ENCODE results near the gene CHORDC1.
"Not testable (repeated sequence)": the region's sequence is repeated elsewhere in the genome, so short reads cannot be mapped to it uniquely, and the experiment has no call there.

The CHORDC1 gene

DNA sequence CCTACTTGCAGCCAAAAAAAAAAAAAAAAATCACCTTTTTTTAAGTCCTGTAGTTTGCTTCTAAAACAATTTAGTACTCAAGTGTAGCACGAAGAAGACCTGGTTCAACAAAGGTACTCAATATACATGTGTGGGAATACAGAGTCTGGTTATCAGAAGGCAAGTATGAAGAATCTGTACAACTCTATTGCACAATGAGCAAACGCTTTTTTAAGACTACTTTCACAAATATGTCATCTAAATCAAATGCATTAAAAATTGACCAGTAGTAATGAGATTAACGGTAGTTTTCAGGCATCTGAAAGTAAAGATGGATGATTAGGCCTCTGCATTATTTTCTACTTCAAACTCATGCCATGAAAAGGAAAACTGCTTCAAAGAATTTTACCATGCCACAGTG lies 9.5 kb downstream of the CHORDC1 start:
- no peak for DNase-seq

GRCh38 chr11:90208857-90209256 lies 14.0 kb downstream of the CHORDC1 start:
- DNase-seq: no peak

GRCh38 chr11:90207992-90208391 lies 14.9 kb downstream of the CHORDC1 start:
- not testable (repeated sequence) for DNase-seq

DNA sequence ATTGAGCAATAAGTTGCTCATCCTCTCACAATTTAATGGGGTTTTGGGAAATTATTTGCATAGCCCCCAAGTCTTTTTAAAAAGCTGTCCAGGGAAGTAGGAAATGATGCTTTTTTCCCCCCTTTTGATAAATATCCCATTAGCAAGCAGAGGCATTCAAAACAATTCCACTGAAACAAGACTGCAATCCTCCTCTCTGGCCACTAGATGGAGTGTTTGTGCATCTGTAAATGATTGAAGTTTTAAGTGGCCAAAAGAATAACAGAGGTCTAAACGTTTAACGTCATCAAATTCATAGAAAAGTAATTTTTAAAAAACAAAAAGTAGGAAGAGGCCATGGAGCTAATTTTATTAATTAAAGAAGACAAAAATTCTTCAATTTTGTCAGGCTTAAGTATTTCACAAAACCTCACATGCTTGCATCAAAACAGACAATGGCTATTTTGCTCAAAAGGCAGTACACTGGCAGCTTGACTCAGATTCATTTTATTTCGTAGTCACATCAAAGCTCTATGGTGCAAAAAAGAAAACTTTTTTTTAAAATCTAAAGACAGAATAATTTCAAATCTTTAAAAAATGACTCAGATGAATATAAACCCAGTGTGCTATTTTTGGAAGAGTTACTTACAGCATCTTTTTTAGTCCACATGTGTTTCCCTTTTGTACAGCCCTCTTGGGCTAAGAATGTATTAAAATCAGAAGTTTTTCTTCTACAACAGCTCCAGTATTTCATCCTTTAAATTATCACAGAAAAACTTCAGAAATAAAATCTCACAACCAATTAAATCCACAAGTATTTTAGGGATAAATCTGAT lies 17.8 kb downstream of the CHORDC1 start:
- DNase-seq: no peak

DNA sequence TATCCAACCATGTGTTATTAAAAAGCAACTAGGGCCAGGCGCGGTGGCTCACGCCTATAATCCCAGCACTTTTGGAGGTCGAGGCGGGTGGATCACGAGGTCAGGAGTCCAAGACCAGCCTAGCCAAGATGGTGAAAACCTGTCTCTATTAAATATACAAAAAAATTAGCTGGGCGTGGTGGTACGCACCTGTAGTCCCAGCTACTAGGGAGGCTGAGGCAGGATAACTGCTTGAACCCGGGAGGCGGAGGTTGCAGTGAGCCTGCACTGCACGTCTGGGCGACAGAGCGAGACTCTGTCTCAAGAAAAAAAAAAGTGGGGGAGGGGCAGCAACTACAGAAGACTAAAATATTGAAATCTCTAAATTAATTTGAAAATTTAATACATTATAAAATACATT lies 18.4 kb downstream of the CHORDC1 start:
- DNase-seq: no peak

- DNase-seq: no peak
These were observed 20.5 kb downstream of the CHORDC1 start for GRCh38 chr11:90202342-90202741.

GRCh38 chr11:90197377-90197776 lies 25.5 kb downstream of the CHORDC1 start:
- no peak for DNase-seq

DNA sequence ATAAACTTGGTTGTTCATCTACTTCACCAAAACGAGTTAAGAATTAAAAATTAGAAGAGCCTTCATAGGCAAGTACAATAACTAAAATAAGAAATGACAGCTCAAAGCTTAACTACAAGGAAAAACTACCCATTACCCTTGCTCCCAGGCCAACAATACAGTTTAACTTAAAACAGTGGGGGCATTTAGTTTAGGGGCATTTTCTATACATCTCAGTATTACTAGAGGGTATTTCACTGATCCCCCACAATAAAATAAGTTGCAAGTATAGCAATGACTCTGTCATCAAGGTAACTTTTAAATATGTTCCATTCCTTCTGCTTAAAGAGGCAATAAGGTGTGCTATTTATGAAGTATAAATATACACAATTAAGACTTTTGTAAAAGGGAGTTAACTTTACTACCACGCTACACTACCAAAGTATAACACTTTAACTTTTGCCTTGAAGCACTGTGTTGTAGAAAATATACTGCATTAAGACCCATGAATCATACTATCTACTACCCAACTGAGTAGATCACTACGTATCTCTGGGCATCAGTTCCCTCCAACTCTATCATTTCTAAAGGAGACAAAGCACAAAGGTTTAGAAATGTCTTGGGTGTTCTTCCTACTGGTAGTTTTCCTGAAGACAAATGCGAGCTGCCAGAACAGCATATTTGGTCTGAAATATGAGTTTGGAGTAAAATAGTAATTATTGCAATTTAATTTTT lies 29.8 kb downstream of the CHORDC1 start:
- DNase-seq: no peak

DNA sequence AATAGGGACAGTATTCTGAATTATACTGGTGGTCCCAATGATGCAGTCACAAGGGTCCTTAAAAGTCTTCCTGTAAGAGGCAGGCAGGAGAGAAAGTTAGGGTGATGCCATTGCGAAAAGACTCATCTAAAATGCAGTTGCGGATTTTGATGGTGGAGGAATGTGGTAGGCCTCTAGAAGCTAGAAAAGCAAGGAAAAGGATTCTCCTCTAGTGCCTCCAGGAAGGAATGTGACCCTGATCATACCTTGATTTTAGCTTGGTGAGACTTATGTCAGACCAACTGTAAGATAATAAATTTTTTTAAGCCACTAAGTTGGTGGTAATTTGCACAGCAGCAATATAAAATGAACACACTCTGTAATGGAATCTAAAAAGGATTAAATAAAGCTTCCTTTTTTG lies 33.8 kb downstream of the CHORDC1 start:
- no peak for DNase-seq

DNA sequence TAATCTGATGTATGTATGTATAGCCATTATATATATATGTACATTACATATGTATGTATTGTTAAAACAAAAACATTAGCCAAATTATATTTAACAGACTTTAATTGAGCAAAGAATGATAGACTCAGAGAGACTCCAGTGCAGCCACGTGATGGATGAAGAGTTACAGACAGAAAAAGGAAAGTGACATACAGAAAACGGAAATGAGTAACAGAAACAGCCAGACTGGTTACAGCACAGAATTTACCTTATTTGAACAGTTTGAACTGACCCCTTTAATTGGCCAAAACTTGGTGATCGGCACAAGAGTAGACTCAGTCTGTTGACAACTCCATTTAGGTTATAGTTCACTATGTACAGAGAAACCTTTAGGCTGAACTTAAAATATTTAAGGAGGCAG lies 35.0 kb downstream of the CHORDC1 start:
- DNase-seq: no peak

DNA sequence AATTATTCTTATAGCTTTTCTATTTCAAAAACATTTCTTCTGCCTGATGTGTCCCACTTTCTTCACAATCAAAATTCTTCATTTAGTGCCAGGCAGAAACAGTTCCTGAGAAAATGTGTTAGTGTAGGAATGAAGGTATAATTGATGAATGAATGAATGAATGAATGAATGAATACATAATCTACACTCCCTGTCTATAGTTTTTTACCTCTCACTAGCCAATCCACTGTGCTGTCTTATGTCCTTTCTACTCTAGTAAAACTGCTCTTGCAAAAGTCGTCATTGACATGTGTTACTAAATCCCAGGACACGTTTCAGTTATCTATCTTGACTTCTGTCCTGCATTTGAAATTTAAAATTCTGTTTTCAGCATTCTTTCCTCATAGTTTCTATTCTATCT lies 42.9 kb downstream of the CHORDC1 start:
- DNase-seq: no peak

DNA sequence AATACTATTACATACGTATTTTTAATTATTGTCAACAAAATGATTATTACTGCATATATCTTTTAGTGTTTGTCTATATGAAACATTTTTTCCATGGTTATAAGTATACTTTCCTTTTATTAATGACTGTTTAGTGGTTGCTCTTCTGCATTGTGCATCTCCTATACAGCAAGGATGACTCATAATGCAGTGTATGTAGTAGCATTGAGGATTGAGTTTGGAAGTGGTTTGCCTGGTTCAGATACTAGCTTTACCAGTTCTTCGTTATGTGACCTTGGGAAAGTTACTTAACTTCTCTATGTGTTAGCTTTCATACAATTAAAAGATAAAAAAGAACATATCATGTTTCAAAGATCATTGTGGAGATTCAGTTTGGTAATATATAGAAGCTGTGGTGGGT lies 44.1 kb downstream of the CHORDC1 start:
- DNase-seq: no peak

DNA sequence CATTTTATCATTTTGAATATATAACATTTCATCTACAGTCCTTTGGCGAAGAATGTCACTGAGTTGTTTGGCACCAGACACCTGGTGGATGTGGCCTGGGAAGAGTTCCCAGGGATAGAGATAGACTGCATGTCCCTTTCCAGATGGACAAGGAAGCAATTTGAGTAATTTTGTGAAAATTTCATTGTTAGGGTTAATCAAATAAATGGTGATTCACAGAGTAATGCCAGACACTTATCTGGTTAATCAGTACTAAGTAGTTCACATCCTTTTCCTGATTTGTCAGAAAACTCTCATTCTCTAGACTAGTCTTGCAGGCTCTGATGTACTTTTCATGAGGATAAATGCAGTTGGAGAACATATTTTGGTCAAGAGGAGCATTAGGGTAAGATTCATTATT lies 46.8 kb downstream of the CHORDC1 start:
- no peak for DNase-seq

DNA sequence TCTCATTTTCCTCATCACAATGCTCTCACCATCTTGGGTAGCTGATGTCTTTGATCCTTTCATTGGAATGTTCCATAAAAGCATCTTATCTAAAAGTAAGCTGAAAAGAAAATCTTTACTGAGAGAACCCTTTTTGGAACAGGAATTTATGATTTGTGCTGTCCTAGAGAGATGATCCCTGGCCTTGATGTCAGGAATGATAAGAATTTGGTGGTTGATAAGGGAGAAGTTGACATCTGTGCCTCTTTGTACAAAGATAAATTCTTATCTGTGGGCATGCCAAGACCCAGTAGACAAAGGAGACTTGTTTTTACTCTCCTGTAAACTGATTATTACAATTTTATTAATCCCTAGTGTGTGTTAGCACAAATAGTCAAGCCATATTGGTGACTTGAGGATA lies 51.5 kb downstream of the CHORDC1 start:
- no peak for DNase-seq

GRCh38 chr11:90168571-90168970 lies 54.3 kb downstream of the CHORDC1 start:
- no peak for DNase-seq

DNA sequence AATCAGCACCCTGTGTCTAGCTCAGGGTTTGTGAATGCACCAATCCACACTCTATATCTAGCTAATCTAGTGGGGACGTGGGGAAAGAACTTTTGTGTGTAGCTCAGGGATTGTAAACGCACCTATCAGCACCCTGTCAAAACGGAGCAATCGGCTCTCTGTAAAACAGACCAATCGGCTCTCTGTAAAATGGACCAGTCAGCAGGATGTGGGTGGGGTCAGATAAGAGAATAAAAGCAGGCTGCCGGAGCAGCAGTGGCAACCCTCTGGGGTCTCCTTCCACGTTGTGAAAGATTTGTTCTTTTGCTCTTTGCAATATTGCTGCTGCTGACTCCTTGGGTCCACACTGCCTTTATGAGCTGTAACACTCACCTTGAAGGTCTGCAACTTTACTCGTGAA lies 55.1 kb downstream of the CHORDC1 start:
- not testable (repeated sequence) for DNase-seq

DNA sequence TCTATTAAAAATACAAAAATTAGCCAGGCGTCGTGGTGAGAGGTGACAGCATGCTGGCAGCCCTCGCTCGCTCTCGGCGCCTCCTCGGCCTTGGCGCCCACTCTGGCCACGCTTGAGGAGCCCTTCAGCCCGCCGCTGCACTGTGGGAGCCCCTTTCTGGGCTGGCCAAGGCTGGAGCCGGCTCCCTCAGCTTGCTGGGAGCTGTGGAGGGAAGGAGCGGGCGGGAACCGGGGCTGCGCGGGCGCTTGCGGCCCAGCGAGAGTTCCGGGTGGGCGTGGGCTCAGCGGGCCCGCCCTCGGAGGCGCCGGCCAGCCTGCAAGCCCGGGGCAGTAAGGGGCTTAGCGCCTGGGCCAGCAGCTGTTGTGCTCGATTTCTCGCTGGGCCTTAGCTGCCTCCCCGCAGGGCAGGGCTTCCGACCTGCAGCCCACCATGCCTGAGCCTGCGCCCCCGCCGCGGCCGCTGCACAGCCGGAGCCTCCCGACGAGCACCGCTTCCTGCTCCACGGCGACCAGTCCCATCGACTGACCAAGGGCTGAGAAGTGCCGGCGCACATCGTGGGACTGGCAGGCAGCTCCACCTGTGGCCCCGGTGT lies 55.8 kb downstream of the CHORDC1 start:
- not testable (repeated sequence) for DNase-seq

Measured in NCI-H510A (cell line).